H9 (cell line): Measurements from ENCODE around the gene TFAP2D. TPM values are rescaled to one million over a fixed set of nuclear protein-coding genes. Genes with fewer than 3 reads are reported as not detected.

ENCODE experiments used
- DNase-seq: peaks from one replicate; pipeline ENCODE4 v3.0.0-alpha.2; 2017
- H2AFZ ChIP-seq: one replicate; pipeline ENCODE4 v1.6.1; 2013; ENCODE audit warnings: mild to moderate bottlenecking, low read length, control low read depth, moderate library complexity
- H2AK5ac ChIP-seq: 2 replicates; pipeline ENCODE4 v1.6.1; 2013; ENCODE audit warnings: low read length, control low read depth, mixed read lengths; ENCODE audit not compliant: insufficient read length
- H2BK120ac ChIP-seq: one replicate; pipeline ENCODE4 v1.6.1; 2013; ENCODE audit warnings: low read depth, mild to moderate bottlenecking, low read length, control low read depth, inconsistent platforms; ENCODE audit not compliant: poor library complexity, severe bottlenecking
- H2BK12ac ChIP-seq: 2 replicates; pipeline ENCODE4 v1.6.1; 2013; ENCODE audit warnings: low read length, control low read depth, mixed read lengths, low read depth; ENCODE audit not compliant: insufficient read length
- H2BK15ac ChIP-seq: 2 replicates; pipeline ENCODE4 v1.6.1; 2013; ENCODE audit warnings: low read depth, low read length, control low read depth
- H2BK20ac ChIP-seq: one replicate; pipeline ENCODE4 v1.6.1; 2013; ENCODE audit warnings: low read depth, mild to moderate bottlenecking, low read length, control low read depth, inconsistent platforms; ENCODE audit not compliant: poor library complexity, severe bottlenecking
- H2BK5ac ChIP-seq: 2 replicates; pipeline ENCODE4 v1.6.1; 2013; ENCODE audit warnings: low read length, control low read depth, mixed read lengths; ENCODE audit not compliant: insufficient read length
- H3K14ac ChIP-seq: 2 replicates; pipeline ENCODE4 v1.6.1; 2013; ENCODE audit warnings: low read length, control low read depth; ENCODE audit not compliant: insufficient read depth
- H3K18ac ChIP-seq: 2 replicates; pipeline ENCODE4 v1.6.1; 2013; ENCODE audit warnings: low read depth, mild to moderate bottlenecking, mixed read lengths, low read length, control low read depth; ENCODE audit not compliant: insufficient read length
- H3K23ac ChIP-seq: 2 replicates; pipeline ENCODE4 v1.6.1; 2013; ENCODE audit warnings: low read length, control low read depth, mixed read lengths, low read depth; ENCODE audit not compliant: insufficient read length
- H3K23me2 ChIP-seq: 2 replicates; pipeline ENCODE4 v1.6.1; 2013; ENCODE audit warnings: low read depth, mild to moderate bottlenecking, mixed read lengths, low read length, control low read depth; ENCODE audit not compliant: insufficient read length, poor library complexity, severe bottlenecking
- H3K27ac ChIP-seq: 2 replicates; pipeline ENCODE4 v1.5.1; 2013; ENCODE audit warnings: low read length, control low read depth, mixed read lengths, low read depth; ENCODE audit not compliant: insufficient read length
- H3K27me3 ChIP-seq: 2 replicates; pipeline ENCODE4 v1.6.1; 2013; ENCODE audit warnings: low read length, control low read depth, inconsistent platforms; ENCODE audit not compliant: insufficient read depth
- H3K4ac ChIP-seq: 2 replicates; pipeline ENCODE4 v1.6.1; 2013; ENCODE audit warnings: low read depth, mild to moderate bottlenecking, control low read depth, inconsistent platforms, low read length, moderate library complexity
- H3K4me1 ChIP-seq: 2 replicates; pipeline ENCODE4 v1.6.1; 2013; ENCODE audit warnings: low read length, control low read depth, inconsistent platforms; ENCODE audit not compliant: insufficient read depth
- H3K4me2 ChIP-seq: 2 replicates; pipeline ENCODE4 v1.6.1; 2013; ENCODE audit warnings: low read length, control low read depth, mixed read lengths; ENCODE audit not compliant: insufficient read length, insufficient read depth
- H3K56ac ChIP-seq: 2 replicates; pipeline ENCODE4 v1.6.1; 2013; ENCODE audit warnings: low read depth, mild to moderate bottlenecking, mixed read lengths, low read length, control low read depth; ENCODE audit not compliant: insufficient read length
- H3K79me1 ChIP-seq: 2 replicates; pipeline ENCODE4 v1.6.1; 2013; ENCODE audit warnings: low read depth, mild to moderate bottlenecking, moderate library complexity, low read length, control low read depth, inconsistent platforms; ENCODE audit not compliant: insufficient read depth, poor library complexity, severe bottlenecking
- H3K79me2 ChIP-seq: 2 replicates; pipeline ENCODE4 v1.6.1; 2013; ENCODE audit warnings: low read length, control low read depth, inconsistent platforms; ENCODE audit not compliant: insufficient read depth
- H3K9ac ChIP-seq: 2 replicates; pipeline ENCODE4 v1.6.1; 2013; ENCODE audit warnings: low read length, control low read depth, mixed read lengths; ENCODE audit not compliant: insufficient read length; ENCODE audit errors: extremely low read depth
- H3K9me3 ChIP-seq: one replicate; pipeline ENCODE4 v1.6.1; 2013; ENCODE audit warnings: low read depth, low read length, inconsistent platforms; ENCODE audit not compliant: control insufficient read depth
- H3T11ph ChIP-seq: one replicate; pipeline ENCODE4 v1.6.1; 2013; ENCODE audit warnings: mild to moderate bottlenecking, low read length, control low read depth, inconsistent platforms
- H4K20me1 ChIP-seq: one replicate; pipeline ENCODE4 v1.6.1; 2013; ENCODE audit not compliant: control insufficient read depth, insufficient read length, insufficient read depth
- H4K5ac ChIP-seq: 2 replicates; pipeline ENCODE4 v1.6.1; 2013; ENCODE audit warnings: low read depth, mild to moderate bottlenecking, mixed read lengths, low read length, control low read depth; ENCODE audit not compliant: insufficient read length
- H4K8ac ChIP-seq: replicated peaks from 2 replicates; pipeline ENCODE4 v1.6.1; 2013; ENCODE audit warnings: low read length, control low read depth, mixed read lengths, low read depth; ENCODE audit not compliant: insufficient read length
- H4K91ac ChIP-seq: 2 replicates; pipeline ENCODE4 v1.6.1; 2013; ENCODE audit warnings: low read depth, mild to moderate bottlenecking, moderate library complexity, mixed read lengths, low read length, control low read depth; ENCODE audit not compliant: insufficient read length
- H3K27ac Mint-ChIP-seq, 3 experiments: 2 replicates in 2 of 3; 3 replicates in 1 of 3; pipeline ENCODE4 v1.8.0; 2020 to 2021; ENCODE audit warnings: mixed read lengths in 3 of 3, mild to moderate bottlenecking in 1 of 3, moderate library complexity in 1 of 3
- H3K27me3 Mint-ChIP-seq: 2 replicates; pipeline ENCODE4 v1.8.0; 2021; ENCODE audit warnings: low read depth, mild to moderate bottlenecking, moderate library complexity, mixed read lengths
- H3K36me3 Mint-ChIP-seq, 3 experiments: 2 replicates in 2 of 3; 3 replicates in 1 of 3; pipeline ENCODE4 v1.8.0; 2020 to 2021; ENCODE audit warnings: low read depth in 3 of 3, mixed read lengths in 3 of 3; ENCODE audit not compliant: insufficient read depth in 1 of 3
- H3K4me1 Mint-ChIP-seq, 2 experiments: 2 replicates each; pipeline ENCODE4 v1.8.0; 2020; ENCODE audit warnings: mixed read lengths in 2 of 2
- H3K4me3 Mint-ChIP-seq, 2 experiments: 2 replicates in 1 of 2; 3 replicates in 1 of 2; pipeline ENCODE4 v1.8.0; 2020 to 2021; ENCODE audit warnings: mild to moderate bottlenecking in 2 of 2, mixed read lengths in 2 of 2, moderate library complexity in 1 of 2
- H3K9me3 Mint-ChIP-seq, 2 experiments: 2 replicates in 1 of 2; 3 replicates in 1 of 2; pipeline ENCODE4 v1.8.0; 2020; ENCODE audit warnings: mild to moderate bottlenecking in 2 of 2, mixed read lengths in 2 of 2, moderate library complexity in 1 of 2
- CTCF ChIP-seq: fragments of 200-600 bp; sonication (generic); conservative IDR thresholded peaks from 3 replicates; pipeline ENCODE4 v1.8.0; 2021; ENCODE audit warnings: antibody characterized with exemption, mild to moderate bottlenecking
- WGBS: extraction: QIAGEN DNeasy Blood & Tissue Kit; methylation state at CpG from one replicate; pipeline ENCODE4 v1.1.7; 2013; ENCODE audit warnings: missing lambda C conversion rate, low lambda C conversion rate, mixed read lengths; ENCODE audit not compliant: insufficient read length; ENCODE audit errors: extremely low coverage; 5-methylcytosine and 5-hydroxymethylcytosine counted together
- total RNA-seq: library from RNA; stranded (reverse); gene quantifications from 2 replicates; pipeline ENCODE4 v1.2.1, GENCODE V29; 2021

TFAP2D gene
- total RNA-seq, 1 experiment from 2014 or later, result not detected

- Mint-ChIP-seq H3K27me3 (peaks cover 5% of the 10 kb centered on the region), H3K4me3 (no peak overlapping the region), H3K4me1 (no peaks in the 10 kb centered on the region), H3K27ac (no peak overlapping the region), H3K9me3 (no peaks in the 10 kb centered on the region), H3K36me3 (no peaks in the 10 kb centered on the region)
- Histone ChIP-seq H2BK15ac (no peak overlapping the region), H3K79me1 (no peaks in the 10 kb centered on the region), H4K8ac (no peak overlapping the region), H3K27ac (no peak overlapping the region), H3K4me1 (no peaks in the 10 kb centered on the region), H3K27me3 (no peaks in the 10 kb centered on the region), H2BK12ac (no peak overlapping the region), H3T11ph (no peak overlapping the region), H3K18ac (no peak overlapping the region), H3K14ac (no peak overlapping the region), H2BK5ac (no peak overlapping the region), H2AFZ (no peak overlapping the region), H2BK120ac (no peak overlapping the region), H3K23me2 (no peaks in the 10 kb centered on the region), H4K20me1 (no peaks in the 10 kb centered on the region), H2AK5ac (no peak overlapping the region), H3K56ac (no peak overlapping the region), H3K4ac (no peak overlapping the region), H3K23ac (no peak overlapping the region), H3K9ac (no peak overlapping the region), H4K5ac (no peak overlapping the region), H4K91ac (no peak overlapping the region), H3K79me2 (no peaks in the 10 kb centered on the region), H3K9me3 (no peaks in the 10 kb centered on the region), H3K4me2 (no peak overlapping the region), H2BK20ac (no peak overlapping the region)
- no peak for DNase-seq
- 100% methylated on average over 1 of the region's 5 CpGs for WGBS
- TF ChIP-seq CTCF, result no peak
These were observed 67.1 kb downstream of the TFAP2D start for GRCh38 chr6:50780382-50780781.
